ENCODE measurements around the gene HYI. TPM values are rescaled to one million over a fixed set of nuclear protein-coding genes. Genes with fewer than 3 reads are reported as not detected.

The HYI gene
- polyA plus RNA-seq, 1 donor from 2014 or later = 14.8 TPM

GRCh38 chr1:43449708-43450069 lies 4.0 kb downstream of the HYI start:
- Histone ChIP-seq H3F3A (ENCODE audit: insufficient read depth, low read length, poor library complexity, severe bottlenecking) (no peaks in the 10 kb centered on the region), H4K20me1 (ENCODE audit: insufficient read depth) (no peaks in the 10 kb centered on the region), H3K79me2 (replicated peaks; ENCODE audit: insufficient read depth, low read length) (no peaks in the 10 kb centered on the region), H3K4me3 (ENCODE audit: low read length) (no peak overlapping the region), H3K27ac (ENCODE audit: low read length) (no peak overlapping the region), H3K9ac (ENCODE audit: low read length) (no peak overlapping the region), H3K36me3 (ENCODE audit: insufficient read depth, low read length) (peaks cover 4% of the 10 kb centered on the region), H3K9me3 (ENCODE audit: low read length) (no peaks in the 10 kb centered on the region), H3K4me2 (ENCODE audit: low read length) (no peak overlapping the region), H3K9me2 (ENCODE audit: insufficient read depth, low read length) (no peaks in the 10 kb centered on the region), H2AFZ (ENCODE audit: low read depth, low read length) (no peak overlapping the region), H3K27me3 (ENCODE audit: insufficient read depth, low read depth, low read length) (no peaks in the 10 kb centered on the region)
- TF ChIP-seq TAF1 (IDR thresholded peaks at IDR 0.05; ENCODE audit: low read depth) = no peak
- no peak for TF ChIP-seq MXI1 (conservative IDR thresholded peaks at IDR 0.05; ENCODE audit: poor library complexity, severe bottlenecking)
- no peak for TF ChIP-seq EP300 (conservative IDR thresholded peaks at IDR 0.05; ENCODE audit: poor library complexity, severe bottlenecking)
- no peak for TF ChIP-seq RAD21 (conservative IDR thresholded peaks at IDR 0.05)
- no peak for TF ChIP-seq POLR2AphosphoS5 (IDR thresholded peaks at IDR 0.05)
- TF ChIP-seq CTCF (IDR thresholded peaks at IDR 0.05; ENCODE audit: poor library complexity, severe bottlenecking) = no peak
- no peak for TF ChIP-seq EZH2 (IDR thresholded peaks at IDR 0.05; ENCODE audit: borderline replicate concordance, insufficient read depth, low read length, poor library complexity, severe bottlenecking)
- TF ChIP-seq SMC3 (conservative IDR thresholded peaks at IDR 0.05; ENCODE audit: poor library complexity) = no peak
- TF ChIP-seq REST (IDR thresholded peaks at IDR 0.05; ENCODE audit: borderline replicate concordance) = no peak

- no peaks in the 10 kb centered on the region for H3K79me2 ChIP-seq (replicated peaks; ENCODE audit: insufficient read depth, low read length)
- no peaks in the 10 kb centered on the region for H4K20me1 ChIP-seq (ENCODE audit: insufficient read depth)
- H3K36me3 ChIP-seq (ENCODE audit: insufficient read depth, low read length) = peaks cover 4% of the 10 kb centered on the region
- no peaks in the 10 kb centered on the region for H3K9me3 ChIP-seq (ENCODE audit: low read length)
- H3K27me3 ChIP-seq (ENCODE audit: insufficient read depth, low read depth, low read length) = no peaks in the 10 kb centered on the region
- no peak overlapping the region for H3K4me2 ChIP-seq (ENCODE audit: low read length)
- no peaks in the 10 kb centered on the region for H3K9me2 ChIP-seq (ENCODE audit: insufficient read depth, low read length)
- no peak overlapping the region for H3K4me3 ChIP-seq (ENCODE audit: low read length)
- no peak overlapping the region for H3K27ac ChIP-seq (ENCODE audit: low read length)
- H3K9ac ChIP-seq (ENCODE audit: low read length) = no peak overlapping the region
- H2AFZ ChIP-seq (ENCODE audit: low read depth, low read length) = no peak overlapping the region
- no peaks in the 10 kb centered on the region for H3F3A ChIP-seq (ENCODE audit: insufficient read depth, low read length, poor library complexity, severe bottlenecking)
- TF ChIP-seq SMC3 (conservative IDR thresholded peaks at IDR 0.05; ENCODE audit: poor library complexity) (no peak), EP300 (conservative IDR thresholded peaks at IDR 0.05; ENCODE audit: poor library complexity, severe bottlenecking) (no peak), REST (IDR thresholded peaks at IDR 0.05; ENCODE audit: borderline replicate concordance) (no peak), RAD21 (conservative IDR thresholded peaks at IDR 0.05) (no peak), CTCF (IDR thresholded peaks at IDR 0.05; ENCODE audit: poor library complexity, severe bottlenecking) (no peak), TAF1 (IDR thresholded peaks at IDR 0.05; ENCODE audit: low read depth) (no peak), MXI1 (conservative IDR thresholded peaks at IDR 0.05; ENCODE audit: poor library complexity, severe bottlenecking) (no peak), EZH2 (IDR thresholded peaks at IDR 0.05; ENCODE audit: borderline replicate concordance, insufficient read depth, low read length, poor library complexity, severe bottlenecking) (no peak), POLR2AphosphoS5 (IDR thresholded peaks at IDR 0.05) (no peak)
These were observed 4.6 kb downstream of the HYI start for GRCh38 chr1:43448955-43449707.
